SK-N-SH treated with all-trans-retinoic acid at 6 μM for 48 hours (cell line): ENCODE measurements around the gene STXBP5.

Experiments
- ATAC-seq: fragments of 200-7000 bp; cut with Tn5 transposase; 3 replicates; pipeline ENCODE4 v1.9.1; 2020; ENCODE audit warnings: mild to moderate bottlenecking, moderate library complexity
- ARNTL ChIP-seq: fragments of 450-650 bp; formaldehyde crosslinking; IDR thresholded peaks from 2 replicates; pipeline ENCODE4 v1.5.0; 2020; ENCODE audit warnings: low read depth, mild to moderate bottlenecking, moderate library complexity, borderline replicate concordance
- BACH2 ChIP-seq: fragments of 250-450 bp; sonication (Bioruptor Pico); IDR thresholded peaks from 2 replicates; pipeline ENCODE4 v1.9.0; 2021; ENCODE audit warnings: mild to moderate bottlenecking, borderline replicate concordance
- CREB5 ChIP-seq: fragments of 250-450 bp; sonication (Bioruptor Pico); IDR thresholded peaks from 2 replicates; pipeline ENCODE4 v1.5.1; 2020; ENCODE audit warnings: low read depth, mild to moderate bottlenecking, moderate library complexity
- CSDC2 ChIP-seq: fragments of 250-450 bp; sonication (Bioruptor Pico); IDR thresholded peaks from 2 replicates; pipeline ENCODE4 v1.5.0; 2020; ENCODE audit warnings: mild to moderate bottlenecking, moderate library complexity
- CSRNP3 ChIP-seq: fragments of 250-450 bp; sonication (Bioruptor Pico); IDR thresholded peaks from 2 replicates; pipeline ENCODE4 v1.5.1; 2021; ENCODE audit warnings: mild to moderate bottlenecking, moderate library complexity
- ESRRG ChIP-seq: fragments of 250-450 bp; sonication (Bioruptor Pico); IDR thresholded peaks from 2 replicates; pipeline ENCODE4 v1.6.1; 2021; ENCODE audit warnings: mild to moderate bottlenecking
- GLIS3 ChIP-seq: fragments of 250-450 bp; sonication (Bioruptor Pico); IDR thresholded peaks from 2 replicates; pipeline ENCODE4 v1.5.0; 2020; ENCODE audit warnings: mild to moderate bottlenecking, moderate library complexity
- ISL1 ChIP-seq: fragments of 250-450 bp; sonication (Bioruptor Pico); IDR thresholded peaks from 2 replicates; pipeline ENCODE4 v2.1.2; 2022; ENCODE audit warnings: mild to moderate bottlenecking, moderate library complexity
- OSR1 ChIP-seq: fragments of 250-450 bp; sonication (Bioruptor Pico); IDR thresholded peaks from 2 replicates; pipeline ENCODE4 v1.8.0; 2022; ENCODE audit warnings: moderate library complexity, mild to moderate bottlenecking, inconsistent platforms
- PATZ1 ChIP-seq: fragments of 250-450 bp; sonication (Bioruptor Pico); IDR thresholded peaks from 2 replicates; pipeline ENCODE4 v1.8.0; 2020; ENCODE audit warnings: mild to moderate bottlenecking, moderate library complexity, borderline replicate concordance
- POU6F1 ChIP-seq: fragments of 250-450 bp; sonication (Bioruptor Pico); IDR thresholded peaks from 2 replicates; pipeline ENCODE4 v1.8.0; 2021; ENCODE audit warnings: low read depth, mild to moderate bottlenecking, moderate library complexity, borderline replicate concordance
- PPARA ChIP-seq: fragments of 250-450 bp; sonication (Bioruptor Pico); IDR thresholded peaks from 2 replicates; pipeline ENCODE4 v1.5.0; 2020; ENCODE audit warnings: mild to moderate bottlenecking, borderline replicate concordance
- RARB ChIP-seq: fragments of 250-450 bp; sonication (Bioruptor Pico); IDR thresholded peaks from 2 replicates; pipeline ENCODE4 v1.8.0; 2021; ENCODE audit warnings: mild to moderate bottlenecking, moderate library complexity
- SNAI2 ChIP-seq: fragments of 250-450 bp; sonication (Bioruptor Pico); IDR thresholded peaks from 2 replicates; pipeline ENCODE4 v1.5.0; 2020; ENCODE audit warnings: mild to moderate bottlenecking, moderate library complexity
- TCF4 ChIP-seq: fragments of 250-450 bp; sonication (Bioruptor Pico); IDR thresholded peaks from 2 replicates; pipeline ENCODE4 v1.8.0; 2021; ENCODE audit warnings: mild to moderate bottlenecking, moderate library complexity, borderline replicate concordance
- TOX ChIP-seq: fragments of 250-450 bp; sonication (Bioruptor Pico); IDR thresholded peaks from 2 replicates; pipeline ENCODE4 v1.8.0; 2021; ENCODE audit warnings: mild to moderate bottlenecking, moderate library complexity, borderline replicate concordance
- TSHZ2 ChIP-seq: fragments of 250-450 bp; sonication (Bioruptor Pico); IDR thresholded peaks from 2 replicates; pipeline ENCODE4 v1.5.0; 2020; ENCODE audit warnings: mild to moderate bottlenecking, moderate library complexity
- ZC3H10 ChIP-seq: fragments of 250-450 bp; sonication (Bioruptor Pico); IDR thresholded peaks from 2 replicates; pipeline ENCODE4 v1.5.1; 2021; ENCODE audit warnings: mild to moderate bottlenecking, moderate library complexity
- ZFP30 ChIP-seq: fragments of 450-650 bp; formaldehyde crosslinking; IDR thresholded peaks from 2 replicates; pipeline ENCODE4 v1.5.0; 2022; ENCODE audit warnings: mild to moderate bottlenecking, moderate library complexity
- ZNF70 ChIP-seq: fragments of 450-650 bp; formaldehyde crosslinking; IDR thresholded peaks from 2 replicates; pipeline ENCODE4 v1.5.0; 2020; ENCODE audit warnings: mild to moderate bottlenecking, moderate library complexity
- ZNF8 ChIP-seq: fragments of 450-650 bp; formaldehyde crosslinking; IDR thresholded peaks from 2 replicates; pipeline ENCODE4 v1.5.0; 2020; ENCODE audit warnings: mild to moderate bottlenecking, moderate library complexity

The STXBP5 gene

GRCh38 chr6:147223736-147224135 is 19.5 kb downstream of the STXBP5 start:
- TF ChIP-seq BACH2 (CRISPR knock-in tag) (no peak), TOX (CRISPR knock-in tag) (no peak), CSDC2 (CRISPR knock-in tag) (no peak), CREB5 (CRISPR knock-in tag) (no peak), CSRNP3 (CRISPR knock-in tag) (no peak), SNAI2 (no peak), PATZ1 (CRISPR knock-in tag) (no peak), GLIS3 (CRISPR knock-in tag) (no peak)
- ATAC-seq, result no peak

GRCh38 chr6:147226163-147226724 is 22.0 kb downstream of the STXBP5 start:
- no peak for ATAC-seq
- TF ChIP-seq CSRNP3 (CRISPR knock-in tag) (no peak), POU6F1 (CRISPR knock-in tag) (no peak), CSDC2 (CRISPR knock-in tag) (no peak), ZC3H10 (CRISPR knock-in tag) (no peak), TOX (CRISPR knock-in tag) (no peak), ZFP30 (CRISPR knock-in tag) (no peak), ARNTL (no peak), ZNF70 (CRISPR knock-in tag) (no peak), CREB5 (CRISPR knock-in tag) (no peak), ZNF8 (no peak), PPARA (CRISPR knock-in tag) (no peak), ISL1 (CRISPR knock-in tag) (no peak), PATZ1 (CRISPR knock-in tag) (no peak), SNAI2 (no peak), RARB (CRISPR knock-in tag) (no peak), TSHZ2 (no peak), ESRRG (CRISPR knock-in tag) (no peak), TCF4 (CRISPR knock-in tag) (no peak), BACH2 (CRISPR knock-in tag) (no peak), OSR1 (CRISPR knock-in tag) (no peak)
